ENCODE data around the gene ACSL5.
"Not testable (repeated sequence)": the region's sequence is repeated elsewhere in the genome, so short reads cannot be mapped to it uniquely, and the experiment has no call there.

Gene ACSL5

DNA sequence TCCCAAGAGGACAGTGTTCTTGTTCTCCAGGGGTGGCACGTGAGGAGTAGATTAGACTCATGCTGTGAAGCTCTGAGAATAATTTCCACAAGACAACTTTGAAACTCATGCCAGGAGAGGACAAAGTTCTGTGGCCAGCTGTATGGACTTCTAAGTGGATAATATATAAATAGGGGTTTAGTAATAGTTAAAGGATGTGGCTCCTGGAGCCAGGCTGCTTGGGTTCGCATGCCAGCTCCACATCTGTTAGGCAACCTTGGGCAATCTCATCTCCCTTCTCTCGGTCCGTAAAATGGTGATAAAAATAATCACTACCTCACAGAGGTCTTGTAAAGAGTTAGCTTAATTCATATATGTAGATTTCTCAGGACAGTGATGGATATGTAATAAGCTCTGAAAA, 35.8 kb downstream of the ACSL5 start:
- no peak for DNase-seq (ENCODE audit: low read depth)

DNA sequence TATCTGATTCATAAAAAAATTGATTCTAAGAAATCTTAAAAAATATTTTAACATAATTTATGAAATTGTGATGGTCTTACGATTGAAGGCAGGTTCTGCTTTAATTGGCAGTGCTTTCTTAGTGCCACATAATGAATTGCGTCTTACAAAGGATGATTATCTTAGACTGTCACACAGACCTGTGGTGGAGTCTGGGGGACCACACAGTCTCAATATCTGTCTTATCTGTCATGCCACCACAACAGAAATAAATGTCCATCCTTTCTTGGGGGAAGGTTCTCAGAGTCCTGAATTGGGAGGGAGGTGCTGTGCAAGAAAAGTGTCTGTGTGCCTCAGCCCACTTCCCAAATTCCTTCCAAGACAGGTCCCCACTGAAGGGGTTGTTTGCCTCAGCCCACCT, 38.8 kb downstream of the ACSL5 start:
- DNase-seq (ENCODE audit: low read depth): no peak

DNA sequence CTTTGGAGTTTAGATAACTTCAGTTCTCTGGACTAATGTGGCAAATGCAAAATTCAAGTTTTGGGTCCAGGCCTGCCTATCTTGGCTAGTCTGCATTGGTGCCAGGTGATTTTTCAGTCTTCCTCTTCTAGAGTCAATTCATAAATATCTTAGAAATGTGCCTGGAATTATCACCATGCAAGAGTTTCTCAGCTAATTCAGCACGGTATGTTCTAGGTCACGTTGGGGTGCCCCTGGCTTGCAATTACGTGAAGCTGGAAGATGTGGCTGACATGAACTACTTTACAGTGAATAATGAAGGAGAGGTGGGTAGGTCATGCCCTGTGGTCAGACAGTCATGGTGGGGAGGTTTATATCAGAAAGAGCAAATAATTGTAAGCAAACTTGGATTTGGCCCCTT, 47.8 kb downstream of the ACSL5 start:
- no peak for DNase-seq (ENCODE audit: low read depth)

DNA sequence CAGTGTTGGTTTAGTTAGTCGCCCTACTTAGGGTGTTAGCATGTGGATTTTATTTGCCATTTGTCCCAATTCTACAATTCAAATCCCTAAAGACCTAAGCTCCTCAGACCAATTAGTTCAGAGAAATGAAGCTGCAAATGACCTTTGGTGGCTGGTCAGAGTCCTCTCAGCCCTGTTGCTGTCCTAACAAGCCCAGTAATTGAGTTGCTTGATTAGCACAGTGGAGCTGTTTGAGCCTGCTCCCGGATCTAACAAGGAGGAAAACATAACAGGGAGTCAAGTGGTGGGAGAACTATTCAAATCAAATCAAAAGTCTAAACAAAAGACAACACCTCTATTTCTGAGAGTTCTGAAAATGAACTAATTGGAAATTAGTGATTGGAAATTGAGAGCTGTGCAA, 50.7 kb downstream of the ACSL5 start:
- no peak for DNase-seq (ENCODE audit: low read depth)

DNA sequence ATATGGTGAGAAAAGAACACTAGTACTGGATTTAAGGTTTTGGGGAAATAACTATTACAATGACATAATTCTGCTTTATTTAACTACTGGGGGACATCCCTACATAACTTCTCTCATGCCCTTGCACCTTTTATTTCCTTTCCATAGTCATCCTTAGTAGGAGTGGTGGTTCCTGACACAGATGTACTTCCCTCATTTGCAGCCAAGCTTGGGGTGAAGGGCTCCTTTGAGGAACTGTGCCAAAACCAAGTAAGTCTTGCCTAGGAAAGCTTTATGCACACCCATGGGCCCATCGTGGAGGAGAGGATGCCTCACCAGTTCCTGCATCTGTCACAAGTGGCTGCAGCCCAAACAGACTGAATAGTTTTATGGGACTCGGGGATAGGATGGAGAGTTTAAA, 52.2 kb downstream of the ACSL5 start:
- no peak for DNase-seq (ENCODE audit: low read depth)

DNA sequence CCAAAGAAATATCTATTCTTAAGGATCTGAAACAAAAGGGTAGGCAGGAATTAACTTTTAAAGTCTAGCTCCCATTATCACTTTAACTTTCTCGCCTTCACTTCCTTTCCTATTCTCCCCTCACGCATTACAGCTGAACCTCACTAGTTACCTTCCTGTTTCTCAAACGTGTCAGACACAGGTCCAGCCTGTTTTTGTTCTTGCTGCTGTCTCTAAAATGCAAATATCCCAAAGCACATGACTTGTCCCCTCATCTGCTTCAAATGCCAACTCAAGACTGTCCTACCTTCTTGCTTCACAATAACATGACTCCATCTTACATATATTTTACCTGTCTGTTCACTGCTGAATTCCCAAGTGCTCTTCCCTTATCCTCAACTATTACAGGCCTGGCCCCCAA, 55.2 kb downstream of the ACSL5 start:
- no peak for DNase-seq (ENCODE audit: low read depth)

DNA sequence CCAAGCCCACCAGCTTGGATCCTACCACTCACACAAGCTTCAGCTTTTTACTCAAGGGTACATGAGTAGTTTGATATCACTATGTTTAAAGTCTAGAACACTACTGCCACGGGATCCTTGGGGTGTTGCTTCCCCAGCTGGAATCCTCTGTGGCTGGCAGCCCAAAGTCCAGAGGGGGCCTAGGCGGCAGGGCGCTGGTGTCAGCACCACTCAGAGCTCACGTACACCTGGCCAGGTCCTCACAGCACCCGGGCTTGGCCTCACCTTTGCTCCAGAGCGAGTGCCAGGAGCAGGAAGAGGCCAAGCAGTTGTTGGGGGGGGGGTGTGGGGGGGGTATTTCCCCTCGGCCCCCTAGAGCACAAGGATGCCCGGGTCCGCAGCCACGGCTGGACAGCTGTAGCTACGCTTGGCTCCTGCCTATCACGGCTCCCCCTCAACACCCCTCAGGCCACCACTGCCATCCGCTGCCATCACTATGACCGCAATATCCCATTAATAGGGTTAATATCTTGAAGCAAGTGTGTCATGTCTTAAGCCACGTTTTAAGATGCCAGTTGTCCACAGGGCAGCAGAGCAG, 55.8 kb downstream of the ACSL5 start:
- DNase-seq (ENCODE audit: low read depth): no peak

DNA sequence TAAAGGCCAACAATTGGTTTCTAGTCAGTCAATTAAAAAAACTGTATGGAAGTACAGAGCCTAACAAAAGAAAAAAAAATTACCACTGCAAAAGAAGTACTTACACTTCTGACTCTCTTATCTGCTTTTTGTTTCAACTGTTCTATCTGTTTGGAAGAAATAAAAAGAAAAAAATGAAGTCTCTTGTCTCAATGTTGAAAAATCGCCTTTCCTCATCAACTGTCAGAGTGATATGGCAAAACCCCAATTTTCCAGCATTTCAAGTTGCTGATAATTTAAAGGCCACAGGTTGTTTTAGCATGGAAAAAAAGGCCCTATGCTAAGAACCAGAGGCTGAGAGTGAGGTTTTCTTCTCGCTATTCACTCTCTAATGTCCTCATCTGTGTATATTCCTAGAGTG, 59.2 kb downstream of the ACSL5 start:
- DNase-seq (ENCODE audit: low read depth): no peak

DNA sequence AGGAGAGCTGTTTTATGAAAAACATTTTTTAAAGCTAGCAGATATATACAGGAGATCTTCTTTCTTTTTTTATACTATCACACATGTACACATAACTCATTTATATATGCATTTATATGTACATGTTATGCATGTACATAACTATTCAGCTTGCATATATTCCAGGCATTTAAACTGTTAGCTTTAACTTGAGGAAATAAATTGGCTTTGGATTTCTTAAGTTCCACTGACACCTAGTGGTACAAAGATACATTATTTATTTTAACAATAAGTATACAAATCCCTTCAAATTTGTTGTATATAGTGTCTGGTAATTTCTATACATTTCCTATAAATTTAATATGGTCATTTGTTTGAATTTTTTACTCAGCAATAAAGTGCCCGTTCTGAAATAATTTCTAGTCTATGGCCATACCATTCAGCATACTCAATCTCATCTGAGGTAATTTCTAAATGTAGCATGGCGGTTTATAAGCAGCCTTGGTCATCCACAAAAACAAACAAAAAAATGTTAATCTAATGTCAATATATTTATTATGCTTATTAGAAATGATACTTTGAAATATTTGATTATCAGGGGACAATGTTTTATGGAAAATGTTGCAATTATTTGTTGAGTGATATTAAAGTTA, 61.2 kb downstream of the ACSL5 start:
- no peak for DNase-seq (ENCODE audit: low read depth)

DNA sequence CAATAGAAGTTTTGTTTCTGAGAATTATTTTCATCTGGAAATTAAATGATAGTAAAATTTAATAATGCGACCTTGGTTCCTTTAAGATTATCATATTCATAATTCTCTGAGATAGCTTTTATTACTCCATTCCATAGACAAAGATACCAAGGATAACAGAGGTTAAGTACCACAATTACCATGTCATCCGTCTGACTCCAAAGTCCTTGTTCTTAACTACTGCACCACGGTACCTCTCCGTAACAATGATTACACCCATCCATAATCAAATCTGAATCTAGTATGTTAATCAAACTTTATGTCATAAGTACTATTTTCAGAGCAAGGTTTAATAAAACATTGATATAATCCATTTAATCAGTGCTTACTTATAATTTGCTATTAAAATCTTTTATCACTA, 64.4 kb downstream of the ACSL5 start:
- no peak for DNase-seq (ENCODE audit: low read depth)

DNA sequence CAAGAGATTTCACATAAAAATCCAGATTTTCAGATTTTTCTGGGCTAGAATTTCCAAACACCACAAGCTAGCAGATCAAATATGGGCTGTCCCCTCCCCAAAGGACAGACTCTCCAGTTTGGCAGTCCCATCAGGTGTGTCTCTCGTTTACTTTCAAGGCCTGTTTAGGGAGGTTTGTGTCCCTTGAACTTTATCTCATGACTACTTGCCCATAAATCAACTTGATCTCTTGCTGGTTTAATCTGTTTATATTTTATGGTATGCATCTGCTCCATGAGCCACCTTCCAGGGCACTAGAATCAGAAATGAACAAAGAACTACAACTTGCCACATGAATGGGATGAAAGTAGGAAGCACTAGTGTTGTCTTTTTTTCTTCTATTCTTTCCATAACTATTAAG, 67.6 kb downstream of the ACSL5 start:
- DNase-seq (ENCODE audit: low read depth): no peak

DNA sequence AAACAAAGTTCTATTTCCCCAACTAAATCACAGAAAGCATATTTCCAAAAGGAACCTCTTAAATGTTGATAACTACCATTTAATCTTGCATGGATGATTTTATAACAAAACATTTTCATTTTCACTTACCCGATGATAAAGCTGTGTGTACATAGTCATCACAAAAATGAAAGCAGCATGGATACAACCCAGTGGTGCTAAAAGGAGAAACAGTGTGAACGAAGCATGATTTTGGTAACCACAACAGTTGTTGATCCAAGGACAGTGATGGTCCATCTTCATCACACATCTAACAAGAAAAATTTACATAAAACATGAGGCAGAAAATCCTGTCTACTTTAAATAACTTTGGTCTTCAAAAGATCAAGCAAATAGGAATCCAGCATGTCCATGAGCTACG, 68.1 kb downstream of the ACSL5 start:
- no peak for DNase-seq (ENCODE audit: low read depth)

DNA sequence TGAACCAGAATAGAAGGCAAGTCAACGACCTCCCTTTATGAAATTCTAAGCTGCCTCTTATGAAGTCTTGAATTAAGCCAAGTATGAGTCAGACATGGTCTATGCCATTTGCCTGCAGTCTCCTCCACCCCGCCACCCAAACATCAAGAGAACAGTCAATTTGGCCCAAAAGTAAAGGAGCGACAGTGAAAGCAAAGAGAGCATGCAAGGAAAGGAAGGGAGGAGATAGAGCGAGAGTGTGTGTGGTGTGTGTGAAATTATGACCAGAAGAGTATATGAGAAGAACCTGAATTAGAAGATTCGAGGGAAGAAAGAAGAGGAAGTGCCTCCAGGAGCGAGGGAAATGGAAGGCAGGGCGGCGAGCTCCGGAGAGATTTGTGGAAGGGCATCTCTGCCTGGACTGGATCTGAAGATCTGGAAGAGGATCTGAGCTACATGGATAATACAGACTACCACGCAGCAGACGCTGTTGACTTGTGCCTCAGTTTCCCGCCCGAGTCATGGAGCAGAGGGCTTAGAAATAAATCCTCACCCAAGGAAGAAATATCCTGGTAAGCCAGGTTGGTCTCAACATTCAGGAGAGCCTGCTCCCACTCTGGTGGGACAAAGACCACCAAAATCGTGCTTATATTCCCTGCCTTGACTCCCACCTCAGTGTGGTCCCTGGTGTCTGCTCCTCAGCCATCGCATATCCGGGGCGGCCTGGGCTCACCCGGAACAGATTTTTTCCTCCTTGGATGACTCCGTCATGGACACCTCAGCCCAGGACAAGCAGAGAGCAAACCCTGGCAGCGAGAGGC, 72.3 kb downstream of the ACSL5 start:
- no peak for DNase-seq (ENCODE audit: low read depth)

DNA sequence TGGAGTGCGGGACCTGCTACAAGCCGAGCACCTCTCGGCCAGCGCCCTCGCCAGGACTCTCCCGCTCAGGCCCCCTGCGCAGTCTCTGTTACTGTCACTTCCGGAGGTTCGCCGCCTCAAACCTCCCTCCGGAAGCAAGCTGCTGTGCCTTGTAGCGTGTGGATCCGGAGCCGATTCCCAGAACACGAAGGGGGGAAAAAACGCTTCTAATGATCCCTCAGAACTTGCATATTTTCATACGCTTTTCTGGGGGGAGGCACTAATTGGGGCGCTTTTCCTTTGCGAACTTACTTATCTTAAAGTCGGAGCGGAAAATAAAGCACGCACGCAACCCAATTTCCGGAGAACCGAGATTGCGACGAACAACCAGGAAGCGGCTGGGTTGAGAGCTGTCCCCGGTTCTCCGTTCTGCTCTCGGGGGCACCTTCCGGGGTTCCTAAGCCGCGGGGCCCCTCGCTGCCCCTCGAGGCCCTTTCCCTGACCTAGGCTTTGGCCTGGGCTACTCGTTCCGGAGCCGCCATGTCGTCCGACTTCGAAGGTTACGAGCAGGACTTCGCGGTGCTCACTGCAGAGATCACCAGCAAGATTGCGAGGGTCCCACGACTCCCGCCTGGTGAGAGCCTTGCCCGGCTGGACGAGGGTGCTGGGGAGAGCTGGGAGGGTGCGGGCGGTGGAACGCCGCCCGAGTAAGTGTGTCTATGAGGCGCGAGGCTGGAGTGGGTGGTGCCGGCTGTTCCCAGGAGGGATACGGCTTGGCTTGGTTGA, 73.1 kb downstream of the ACSL5 start, which contains the start of the genes VTI1A and ZDHHC6:
VTI1A (plus strand) TSS at position 361 of the 765 bp plus-strand sequence; CDS start at position 520, 159 bp downstream.
ZDHHC6 (minus strand) TSS at position 60 of the 765 bp plus-strand sequence. CDS start 1,478 bp downstream, outside the sequence.
- DNase-seq (ENCODE audit: low read depth): peak; percentile 69

DNA sequence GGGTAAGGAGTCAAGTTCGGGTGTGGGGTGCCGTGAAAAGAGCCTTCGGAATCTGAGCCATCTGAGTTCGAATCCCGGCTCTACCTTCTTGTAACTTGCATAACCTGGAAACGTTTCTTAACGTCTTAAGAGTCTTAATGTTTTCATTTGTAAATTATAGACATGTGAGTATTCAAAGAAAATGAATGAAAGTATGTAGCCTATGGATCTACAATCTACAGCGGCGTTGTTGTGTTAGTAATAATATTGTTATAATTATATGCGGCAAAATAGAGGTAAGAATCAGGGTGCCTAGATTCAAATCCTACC, 73.7 kb downstream of the ACSL5 start:
- no peak for DNase-seq (ENCODE audit: low read depth)

DNA sequence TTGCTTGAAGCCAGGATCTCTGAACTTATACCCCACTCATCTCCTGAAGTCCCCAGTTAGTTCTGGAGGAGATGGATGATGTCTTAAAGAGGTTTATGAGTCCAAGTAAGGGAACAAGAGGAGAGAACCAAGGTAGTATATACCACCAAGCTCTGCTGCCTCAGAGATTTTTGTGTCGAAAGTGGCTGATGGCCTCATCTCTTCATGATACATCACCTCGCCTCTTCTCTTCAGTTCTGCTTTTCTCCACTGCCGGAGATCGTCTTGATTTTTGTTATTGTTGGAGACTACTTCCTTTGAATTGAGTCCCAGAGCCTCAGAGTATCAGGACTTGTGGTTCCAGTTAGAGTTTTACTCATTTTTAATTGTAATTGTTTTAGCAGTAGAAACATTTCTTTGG, 75.0 kb downstream of the ACSL5 start:
- no peak for DNase-seq (ENCODE audit: low read depth)

DNA sequence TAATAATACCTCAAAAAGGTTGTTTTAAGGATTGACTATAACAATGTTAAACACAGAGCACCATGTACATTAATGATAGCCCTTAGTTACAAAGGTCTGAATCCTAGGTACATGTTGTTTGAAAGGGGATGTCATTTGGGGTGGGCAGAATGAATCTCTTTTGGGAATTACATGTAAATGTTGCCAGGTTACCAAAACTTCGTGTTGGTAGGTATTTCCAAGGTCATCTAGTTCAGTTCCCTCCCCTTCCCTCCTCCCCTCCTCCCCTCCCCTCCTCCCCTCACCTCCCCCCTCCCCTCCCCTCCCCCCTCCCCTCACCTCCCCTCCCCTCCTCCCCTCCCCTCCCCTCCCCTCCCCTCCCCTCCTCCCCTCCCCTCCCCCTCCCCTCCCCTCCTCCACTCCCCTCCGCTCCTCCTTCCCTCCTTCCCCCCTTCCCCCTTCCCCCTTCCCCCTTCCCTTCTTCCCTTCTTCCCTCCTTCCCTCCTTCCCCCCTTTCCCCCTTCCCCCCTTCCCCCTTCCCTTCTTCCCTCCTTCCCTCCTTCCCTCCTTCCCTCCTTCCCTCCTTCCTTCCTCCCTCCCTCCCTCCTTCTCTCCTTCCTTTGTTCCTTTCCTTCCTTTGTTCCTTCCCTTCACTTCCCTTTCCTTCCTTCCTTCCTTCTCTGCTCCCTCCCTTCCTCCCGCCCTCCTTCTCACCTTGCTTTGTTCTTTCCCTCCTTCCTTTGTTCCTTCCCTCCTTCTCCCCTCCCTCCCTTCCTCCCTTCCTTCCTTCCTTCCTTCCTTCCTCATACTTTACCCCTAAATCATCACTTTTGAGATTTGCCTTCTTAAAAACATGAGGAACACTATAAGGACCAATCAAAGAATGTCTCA, 81.2 kb downstream of the ACSL5 start:
- DNase-seq (ENCODE audit: low read depth): no peak

DNA sequence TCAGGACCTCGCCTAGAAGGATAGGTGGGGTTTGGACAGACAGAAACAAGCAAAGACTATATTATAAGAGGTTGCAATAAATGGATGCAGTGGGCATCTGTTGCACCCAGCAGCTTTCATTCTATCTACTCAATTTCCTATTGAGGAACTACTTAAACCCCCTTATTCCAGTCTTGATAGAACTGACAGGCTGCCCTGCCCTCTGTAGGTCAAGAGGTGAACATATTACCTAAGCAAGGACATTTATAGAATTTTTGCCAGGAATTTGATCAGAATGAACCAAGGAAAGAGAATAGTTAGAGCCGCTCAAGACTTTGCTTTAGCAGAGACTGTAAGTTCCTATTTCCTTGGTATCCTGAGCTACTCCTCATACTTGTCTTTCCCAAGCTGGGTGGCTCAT, 82.6 kb downstream of the ACSL5 start:
- DNase-seq (ENCODE audit: low read depth): no peak

DNA sequence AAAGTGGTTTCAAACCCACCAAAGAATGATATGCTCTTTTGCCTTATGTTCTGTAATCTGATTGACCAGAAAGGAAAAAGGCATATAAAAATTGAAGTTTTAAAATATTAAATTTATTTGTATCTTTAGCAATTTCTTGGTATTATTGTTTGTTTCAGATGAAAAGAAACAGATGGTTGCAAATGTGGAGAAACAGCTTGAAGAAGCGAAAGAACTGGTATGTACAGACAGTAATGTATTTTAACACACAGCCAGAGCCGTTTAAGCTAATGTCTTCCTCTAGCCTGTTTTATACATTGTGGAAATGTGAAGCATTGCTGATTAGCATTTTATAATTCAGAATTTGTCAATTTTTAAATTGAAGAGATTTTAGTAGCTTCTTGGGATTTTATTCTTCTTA, 86.5 kb downstream of the ACSL5 start:
- DNase-seq (ENCODE audit: low read depth): no peak

DNA sequence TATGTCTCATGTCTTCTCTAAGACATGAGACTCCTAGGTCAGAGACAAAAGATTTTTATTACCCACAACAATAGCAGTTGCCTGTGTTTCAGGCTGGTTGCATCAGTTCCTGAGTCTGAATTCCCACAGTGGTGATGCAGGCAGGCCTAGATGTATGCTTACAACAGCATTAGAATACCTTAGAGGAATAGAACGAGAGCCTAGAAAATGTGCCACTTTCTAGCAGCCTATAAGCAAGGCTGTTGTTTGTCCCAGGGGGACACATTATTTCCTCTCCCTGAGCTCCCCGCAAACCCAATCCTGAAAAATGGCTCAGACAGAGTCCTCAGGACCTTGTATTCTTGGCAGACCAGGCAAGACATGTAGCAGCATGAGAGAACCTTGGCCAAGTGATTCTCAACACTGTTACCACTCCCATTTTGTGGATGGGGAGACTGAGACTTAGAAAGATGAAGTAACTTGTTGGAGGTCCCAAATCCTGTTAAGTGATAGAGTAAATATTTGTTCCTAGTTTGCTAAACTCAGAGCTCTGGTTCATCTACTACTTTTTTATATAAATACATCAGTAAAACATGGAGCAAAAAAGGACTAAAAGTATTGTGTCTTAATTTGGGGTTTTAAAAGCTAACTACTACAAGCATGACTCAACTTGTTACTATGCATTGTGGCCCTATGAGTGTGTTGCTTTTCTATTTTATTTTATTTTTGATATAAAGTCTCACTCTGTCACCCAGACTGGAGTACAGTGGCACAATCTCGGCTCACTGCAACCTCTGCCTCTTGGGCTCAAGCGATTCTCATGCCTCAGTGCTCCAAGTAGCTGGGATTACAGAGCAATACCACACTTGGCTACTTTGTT, 87.3 kb downstream of the ACSL5 start:
- no peak for DNase-seq (ENCODE audit: low read depth)

DNA sequence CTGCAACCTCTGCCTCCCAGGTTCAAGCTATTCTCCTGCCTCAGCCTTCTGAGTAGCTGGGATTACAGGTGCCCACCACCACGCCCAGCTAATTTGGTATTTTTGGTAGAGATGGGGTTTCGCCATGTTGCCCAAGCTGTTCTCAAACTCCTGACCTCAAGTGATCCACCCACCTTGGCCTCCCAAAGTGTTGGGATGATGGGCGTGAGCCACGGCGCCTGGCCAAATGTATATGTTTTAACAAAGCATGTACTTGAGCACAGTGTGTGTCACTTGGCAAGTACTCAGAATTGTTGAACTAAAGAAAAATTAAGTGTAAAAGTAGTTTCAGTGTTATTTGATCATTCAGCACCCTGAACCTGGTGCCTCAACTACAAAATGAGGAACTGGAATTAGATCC, 90.2 kb downstream of the ACSL5 start:
- not testable (repeated sequence) for DNase-seq (ENCODE audit: low read depth)

All from stimulated activated CD8-positive, alpha-beta memory T cell treated with anti-CD3 and anti-CD28 coated beads, Interleukin-12 subunit alpha, Interleukin-12 subunit beta, amount 100 ng/mL, for 4 hours (primary cell).